HG03159 (cell line): ENCODE data around the gene REXO1.

Experiments used
- ATAC-seq: cut with Tn5 transposase; IDR thresholded peaks from one replicate; pipeline ENCODE4 v1.9.1; 2021; ENCODE audit warnings: mild to moderate bottlenecking, moderate library complexity; ENCODE audit not compliant: unreplicated experiment

Gene REXO1

DNA sequence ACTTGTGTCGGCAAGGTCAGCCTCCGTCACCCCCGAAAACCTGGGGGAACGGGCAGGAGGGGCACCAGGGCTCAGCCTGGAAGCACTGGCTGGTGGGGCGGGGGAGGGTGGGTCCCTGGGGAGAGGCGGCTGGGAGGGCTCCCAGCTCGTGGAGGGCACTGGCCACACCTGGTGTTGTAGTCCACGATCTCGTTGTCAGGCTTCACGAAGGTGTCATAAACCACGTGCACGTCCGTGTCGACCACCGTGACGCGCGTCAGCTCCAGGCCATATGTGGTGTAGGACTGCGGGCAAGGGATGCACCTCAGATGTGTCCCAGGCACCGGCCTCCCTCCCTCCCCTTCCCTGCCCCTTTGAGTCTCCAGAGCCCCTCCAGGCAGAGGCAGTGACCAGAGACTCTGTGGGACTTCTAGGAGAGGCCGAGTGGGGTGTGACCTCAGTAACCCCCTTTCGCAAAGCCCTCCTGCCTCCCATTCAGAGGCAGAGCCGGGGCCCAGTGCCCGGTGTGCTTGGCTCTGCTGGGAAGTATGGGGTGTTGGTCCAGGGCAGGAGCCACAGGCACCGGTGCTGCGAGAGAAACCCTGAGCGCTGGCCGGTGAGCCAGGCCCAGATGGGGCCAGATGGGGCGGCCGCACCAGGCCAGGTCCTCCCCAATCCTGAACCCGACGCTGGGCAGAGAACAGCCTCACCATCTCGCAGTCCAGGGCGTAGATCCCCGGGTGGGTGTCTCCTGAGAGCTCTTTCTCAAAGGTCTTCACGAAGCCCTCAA lies 31.6 kb downstream of the REXO1 start:
- no peak for ATAC-seq

DNA sequence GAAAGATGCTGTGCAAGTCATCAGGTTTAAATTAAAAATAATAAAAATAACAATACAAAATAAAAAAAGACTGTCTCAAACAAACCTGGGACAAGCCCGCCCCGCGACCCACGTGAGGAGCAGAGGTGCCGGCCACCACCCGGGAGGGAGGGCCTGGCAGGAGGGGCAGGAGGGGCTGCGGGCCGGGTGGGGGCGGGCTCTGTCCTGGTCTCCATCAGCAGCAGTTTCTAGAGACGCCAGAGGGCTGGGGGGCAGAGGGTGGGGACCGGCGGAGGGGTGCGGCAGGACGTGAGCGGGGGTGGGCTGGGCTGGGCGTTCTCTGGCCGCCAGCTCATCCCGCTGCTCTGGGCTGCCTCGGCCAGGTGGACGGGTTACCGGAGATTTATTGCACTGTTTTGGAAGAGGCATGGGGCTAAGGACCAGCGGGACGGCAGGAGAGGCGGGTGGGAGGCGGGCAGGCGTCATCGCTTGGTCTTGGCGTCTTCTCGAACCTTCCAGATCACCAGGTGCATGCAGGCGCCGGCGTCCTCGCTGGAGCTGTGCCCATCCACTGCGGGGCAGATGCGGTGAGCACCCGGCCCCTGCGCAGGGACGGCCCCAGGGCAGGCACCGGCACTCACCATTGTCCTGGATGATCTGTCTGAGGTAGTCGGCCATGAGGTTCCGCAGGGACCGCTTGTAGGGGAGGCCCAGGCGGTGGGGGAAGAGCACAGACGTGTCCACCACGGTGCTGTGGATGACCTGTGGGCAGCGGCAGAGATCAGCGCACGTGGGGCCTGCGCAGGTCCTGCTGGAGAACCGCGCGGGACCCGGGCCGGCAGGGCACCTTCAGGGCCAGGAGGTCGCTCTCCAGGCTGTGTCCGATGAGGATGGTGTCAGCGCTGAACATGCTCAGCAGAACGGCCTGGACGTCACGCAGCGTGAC lies 32.4 kb downstream of the REXO1 start:
- ATAC-seq: no peak

DNA sequence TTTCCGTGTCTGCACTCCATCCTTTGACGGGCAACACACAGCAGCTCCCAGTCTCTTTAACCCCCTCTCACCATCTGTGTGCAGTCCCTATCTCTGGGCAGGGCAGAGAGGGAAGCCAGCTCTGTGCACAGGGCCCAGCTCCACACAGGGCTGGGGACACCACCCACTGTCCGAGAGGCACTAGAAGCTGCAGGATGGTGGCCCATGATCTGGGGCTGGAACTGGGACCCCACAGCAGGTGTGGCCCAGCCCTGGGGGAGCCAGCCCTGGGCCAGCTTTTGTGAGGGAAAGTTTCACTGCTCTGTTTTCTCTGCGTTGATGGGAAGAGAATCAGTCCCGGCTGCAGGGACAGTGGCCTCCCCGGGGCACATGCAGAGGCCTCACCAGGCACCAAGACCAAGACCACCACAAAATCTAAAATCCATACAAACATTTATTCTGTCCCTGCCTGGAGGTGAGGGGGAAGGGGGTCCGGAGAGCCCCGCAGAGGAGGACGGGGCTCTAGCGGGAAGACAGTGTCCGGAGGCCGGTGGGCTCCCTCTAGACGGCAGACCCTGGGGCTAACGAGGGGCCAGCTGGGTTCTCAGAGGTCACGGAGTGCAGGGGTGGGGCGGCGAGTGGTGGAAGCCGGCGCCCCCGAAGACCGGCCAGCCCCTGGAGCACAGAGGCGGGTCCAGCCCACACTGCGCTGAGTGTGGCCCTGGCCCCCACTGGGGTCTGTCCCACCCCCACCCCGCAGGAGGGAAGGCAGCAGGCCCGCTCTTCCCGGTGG lies 33.3 kb downstream of the REXO1 start:
- no peak for ATAC-seq

DNA sequence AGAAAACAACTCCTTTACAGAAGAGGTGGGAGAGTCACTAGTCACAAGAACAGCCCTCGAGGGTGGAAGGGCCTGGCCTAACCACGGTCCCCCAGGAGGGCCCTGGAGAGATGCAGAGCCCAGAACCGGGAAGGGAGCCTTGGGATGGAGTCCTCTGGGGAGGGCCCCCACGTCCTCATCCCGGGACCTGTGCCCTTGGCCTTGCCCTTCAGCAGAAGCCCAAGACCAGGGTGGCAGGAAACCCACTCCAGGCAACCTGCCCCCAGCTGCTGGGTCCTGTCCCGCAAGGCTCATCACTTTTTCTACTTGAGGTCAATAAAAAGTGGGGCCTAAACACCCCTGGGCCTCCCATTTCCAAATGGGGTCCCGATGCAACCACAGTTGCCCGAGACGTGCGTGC lies 33.9 kb downstream of the REXO1 start:
- ATAC-seq: no peak

DNA sequence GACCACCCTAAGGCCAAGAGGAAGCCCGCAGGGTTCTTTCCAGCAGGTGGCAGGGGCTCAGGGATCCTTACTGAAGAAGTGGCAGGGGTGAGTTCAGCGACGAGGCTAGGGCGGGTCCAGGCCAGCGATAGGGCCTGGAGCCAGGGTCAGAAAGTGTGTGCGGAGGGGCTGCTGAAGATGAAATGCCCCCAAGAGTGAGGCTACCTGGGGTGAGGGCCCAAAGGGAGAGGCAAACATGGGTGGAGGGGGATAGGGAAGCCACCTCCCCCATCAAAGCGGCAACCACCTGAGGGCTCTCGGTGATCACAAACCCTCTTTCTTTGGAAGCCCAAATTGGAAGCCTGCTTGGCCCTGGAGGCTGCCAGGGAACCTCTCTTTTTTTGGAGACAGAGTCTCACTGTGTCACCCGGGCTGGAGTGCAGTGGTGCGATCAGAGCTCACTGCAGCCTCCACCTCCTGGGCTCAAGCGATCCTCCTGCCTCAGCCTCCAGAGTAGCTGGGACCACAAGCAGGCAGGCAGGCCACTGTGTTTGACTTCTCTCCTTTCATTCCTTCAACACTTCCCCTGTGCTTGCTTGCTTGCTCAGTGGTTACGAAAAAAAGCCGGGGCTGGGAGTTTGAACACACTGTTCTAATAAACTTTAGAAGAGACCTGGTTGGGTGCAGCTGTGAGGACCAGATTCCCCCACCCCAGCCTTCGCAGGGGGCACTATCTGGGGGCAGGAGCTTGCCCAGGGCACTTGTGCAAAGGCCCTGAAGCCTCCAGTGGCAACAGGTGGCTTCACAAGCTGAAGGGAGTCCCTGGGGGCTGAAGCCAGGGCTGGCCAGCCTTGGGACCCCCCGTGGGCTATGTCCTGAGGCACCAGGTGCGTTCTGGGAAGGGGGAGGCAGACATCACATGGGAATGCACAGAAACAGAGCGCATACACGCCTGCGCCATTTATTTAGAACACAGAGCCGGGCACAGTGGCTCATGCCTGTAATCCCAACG lies 34.8 kb downstream of the REXO1 start:
- ATAC-seq: no peak

DNA sequence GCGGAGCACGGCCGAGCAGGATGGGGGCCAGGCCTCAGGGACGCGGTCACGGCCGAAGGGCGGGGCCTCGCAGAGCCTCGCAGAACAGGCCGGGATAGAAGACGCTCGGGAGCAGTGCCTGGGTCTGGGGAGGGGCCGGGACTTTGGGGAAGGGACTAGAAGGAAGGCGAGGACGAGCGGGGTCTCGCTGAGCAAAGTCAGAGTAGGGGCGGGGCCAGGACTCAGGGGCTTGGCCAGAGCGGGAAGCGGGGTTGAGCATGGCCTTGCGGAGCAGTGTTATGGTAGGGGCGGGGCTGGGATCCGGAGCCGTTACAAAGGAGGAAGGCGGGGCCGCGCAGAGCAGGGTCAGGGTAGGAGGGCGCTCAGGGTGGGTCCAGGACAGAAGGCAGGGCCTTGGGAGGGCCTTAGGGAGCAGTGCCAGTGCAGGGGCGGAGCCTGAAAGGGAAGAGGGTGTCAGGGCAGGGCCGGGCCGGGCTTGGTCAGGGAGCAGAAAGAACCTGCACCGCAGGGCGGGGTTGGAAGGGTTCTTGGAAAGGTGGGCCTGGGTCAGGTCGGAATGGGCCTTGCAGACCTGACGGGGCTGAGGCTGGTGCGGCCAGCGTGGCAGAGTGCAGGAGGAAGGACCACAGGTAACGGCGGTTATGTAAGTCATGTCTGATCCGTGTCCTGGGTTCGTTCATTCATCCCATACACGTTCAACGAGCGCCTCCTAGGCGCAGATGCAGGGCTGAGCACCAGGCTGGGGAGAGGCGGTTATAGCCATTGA lies 35.7 kb downstream of the REXO1 start:
- ATAC-seq: peak; percentile 68

DNA sequence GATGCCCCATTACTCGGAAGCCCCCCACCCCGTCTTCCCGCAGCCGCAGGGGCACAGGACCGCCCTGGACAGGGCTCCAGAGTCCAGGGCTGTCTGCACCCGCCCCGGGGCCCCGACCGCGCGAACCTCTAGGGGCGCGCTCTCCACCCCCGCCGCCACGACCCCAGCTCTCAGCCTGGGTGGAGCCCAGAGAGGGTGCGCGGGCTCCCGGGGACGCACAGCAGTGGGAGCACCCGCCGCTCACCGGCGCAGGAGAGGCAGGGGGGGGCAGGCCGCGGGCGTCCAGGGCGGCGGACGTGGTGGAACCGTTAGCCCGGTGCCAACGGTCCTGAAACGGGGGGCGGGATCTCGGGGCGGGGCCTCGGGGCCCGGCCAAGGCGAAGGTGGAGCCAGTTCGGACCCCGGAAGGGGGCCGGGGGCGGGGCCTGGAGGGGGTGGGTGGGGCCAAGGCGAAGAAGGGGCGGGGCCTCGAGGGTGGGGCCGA lies 36.3 kb downstream of the REXO1 start, which contains the start of gene ATP8B3:
ATP8B3 (minus strand) TSS at position 335 of the 484 bp plus-strand sequence. CDS start 540 bp downstream, outside the sequence.
- no peak for ATAC-seq

DNA sequence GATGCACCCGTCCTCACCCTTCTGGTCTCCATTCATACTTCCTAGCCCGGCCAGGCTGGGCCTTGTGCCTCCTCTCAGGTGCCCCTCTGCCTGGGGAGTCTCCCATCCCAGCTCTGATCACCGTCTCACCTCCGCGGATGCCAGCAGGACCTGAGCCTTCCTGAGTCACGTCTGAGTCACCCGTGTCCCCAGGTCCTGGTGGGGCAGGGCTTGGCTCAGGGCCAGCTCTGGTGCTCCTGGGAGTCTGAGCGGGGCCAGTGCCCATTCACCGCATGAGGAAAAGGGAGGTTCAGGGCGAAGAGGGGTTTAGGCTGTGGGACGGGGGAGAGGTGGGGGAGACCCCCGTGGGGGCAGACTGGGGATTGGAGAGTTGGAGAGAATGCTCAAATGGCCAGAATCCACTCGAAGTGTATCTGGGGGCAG lies 36.8 kb downstream of the REXO1 start:
- no peak for ATAC-seq

DNA sequence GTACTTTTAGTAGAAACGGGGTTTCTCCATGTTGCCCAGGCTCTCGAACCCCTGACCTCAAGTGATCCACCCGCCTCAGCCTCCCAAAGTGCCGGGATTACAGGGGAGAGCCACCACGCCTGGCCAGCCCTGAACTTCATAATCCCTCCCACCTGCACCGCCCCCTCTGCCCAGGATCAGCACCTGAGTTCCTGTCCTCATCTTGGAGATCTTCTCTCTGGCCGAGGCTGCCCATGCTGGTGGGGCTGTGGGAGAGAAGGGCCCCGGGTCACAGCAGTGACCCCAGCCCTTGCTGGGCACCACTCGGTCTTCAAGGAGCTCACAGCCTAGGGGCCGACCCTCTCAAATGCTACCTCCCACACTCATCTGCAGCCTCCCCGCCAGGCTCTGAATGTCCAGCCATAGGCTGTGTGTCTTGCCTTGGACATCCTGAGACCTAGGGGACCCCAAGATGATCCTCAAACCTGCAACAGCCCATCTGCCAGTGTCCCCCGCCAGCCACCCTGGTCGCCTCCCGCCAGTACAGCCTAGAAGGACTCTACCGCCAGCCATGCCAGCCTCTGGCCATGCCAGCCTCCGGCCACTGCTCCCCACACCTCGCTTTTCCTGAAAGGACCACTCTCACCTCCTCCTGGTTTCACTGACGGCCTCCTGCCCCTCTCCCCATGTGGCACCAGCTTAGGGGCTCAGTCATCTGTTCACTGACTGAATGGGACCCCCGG lies 37.7 kb downstream of the REXO1 start:
- no peak for ATAC-seq

DNA sequence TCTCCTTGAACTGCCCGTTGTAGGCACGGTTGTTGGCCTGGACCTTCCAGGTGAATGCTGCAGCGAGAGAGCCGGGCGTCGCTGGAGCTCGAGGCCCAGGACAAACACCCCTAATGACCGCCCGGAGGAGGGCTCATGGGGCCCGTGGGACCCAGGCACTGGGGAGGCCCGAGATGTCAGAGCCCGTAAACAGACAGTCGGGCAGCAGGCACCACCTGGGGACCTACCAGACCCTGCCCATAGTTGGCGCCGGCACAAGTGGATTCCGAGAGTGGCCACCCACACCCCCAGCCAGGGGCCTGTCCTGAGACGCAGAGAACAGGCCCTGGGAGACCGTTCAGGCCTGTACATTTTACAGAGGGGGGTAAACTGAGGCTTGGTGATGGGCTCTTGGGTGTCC lies 38.6 kb downstream of the REXO1 start:
- no peak for ATAC-seq

DNA sequence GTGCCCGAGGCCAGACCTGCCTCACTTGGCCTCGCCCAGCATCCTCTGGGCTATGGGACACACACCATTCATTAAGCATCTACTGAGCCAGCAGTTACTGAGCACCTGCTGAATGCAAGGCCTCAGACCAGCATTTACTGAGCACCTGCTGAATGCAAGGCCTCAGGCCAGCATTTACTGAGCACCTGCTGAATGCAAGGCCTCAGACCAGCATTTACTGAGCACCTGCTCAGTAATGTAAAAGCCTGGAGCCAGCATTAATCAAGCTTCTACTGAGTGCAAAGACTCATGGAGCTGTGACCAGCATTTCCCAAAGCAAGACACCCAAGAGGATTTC lies 39.9 kb downstream of the REXO1 start:
- ATAC-seq: no peak

DNA sequence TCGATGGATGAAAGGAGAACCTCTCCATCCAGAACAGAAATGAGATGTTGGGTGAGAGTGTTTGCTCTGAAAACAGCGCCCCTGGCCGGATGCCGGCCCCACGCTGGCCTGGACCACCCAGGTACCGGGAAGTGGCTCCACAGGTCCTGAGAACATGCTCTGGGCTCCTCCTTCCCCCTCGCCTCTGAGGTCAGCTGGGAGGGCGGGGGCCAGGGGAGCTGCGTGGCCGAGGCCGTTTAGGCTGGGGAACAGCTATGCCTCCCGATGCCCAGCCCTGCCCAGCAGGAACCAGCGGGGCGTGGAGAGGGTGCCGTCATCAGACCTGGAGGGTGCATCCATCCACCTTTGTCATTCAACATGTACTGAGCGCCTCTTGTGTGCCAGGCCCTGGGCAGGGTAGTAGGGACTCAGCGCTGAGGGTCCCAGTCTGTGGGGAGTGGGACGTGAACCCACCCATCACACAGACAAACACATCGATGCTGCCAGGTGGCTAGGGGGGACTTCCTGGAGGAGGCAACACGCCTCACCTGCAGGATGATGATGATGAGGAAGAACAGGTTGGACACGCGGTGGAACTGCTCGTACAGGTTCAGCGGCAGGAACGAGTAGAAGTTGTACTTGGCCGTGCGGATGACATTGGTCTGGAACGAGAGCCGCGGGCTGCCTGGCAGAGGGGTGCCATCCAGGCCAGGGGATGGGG lies 40.4 kb downstream of the REXO1 start:
- ATAC-seq: no peak

DNA sequence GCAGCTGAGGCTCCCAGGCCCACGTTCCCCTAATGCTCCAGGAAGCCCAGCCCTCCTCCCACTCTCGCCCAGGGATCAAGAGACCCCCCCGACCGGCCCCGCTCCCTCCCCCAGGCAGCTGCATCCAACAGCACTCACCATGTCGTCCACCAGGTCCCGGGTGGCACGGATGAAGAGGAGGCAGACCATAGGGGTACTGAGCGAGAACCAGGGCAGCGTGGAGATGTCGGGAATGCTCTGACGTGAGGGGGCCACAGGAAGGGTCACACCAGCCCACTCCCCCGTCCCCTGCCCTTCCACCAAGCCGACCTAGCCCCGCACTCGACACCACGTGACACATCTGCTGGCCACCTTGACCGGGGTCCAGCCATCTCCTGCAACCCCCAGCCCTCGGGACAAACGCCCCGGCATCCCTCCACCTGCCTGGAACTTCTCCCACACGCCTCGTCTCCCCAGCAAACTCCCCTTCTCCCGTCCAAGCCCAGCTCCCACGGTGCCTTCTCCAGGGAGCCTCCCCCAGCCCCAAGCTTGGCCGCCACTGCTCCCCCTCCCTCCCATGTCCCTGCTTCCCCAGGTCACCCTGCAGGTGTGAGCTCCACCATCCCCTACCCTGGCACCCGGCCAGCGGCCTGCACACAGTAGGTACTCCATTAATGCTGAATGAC lies 41.1 kb downstream of the REXO1 start:
- ATAC-seq: no peak

DNA sequence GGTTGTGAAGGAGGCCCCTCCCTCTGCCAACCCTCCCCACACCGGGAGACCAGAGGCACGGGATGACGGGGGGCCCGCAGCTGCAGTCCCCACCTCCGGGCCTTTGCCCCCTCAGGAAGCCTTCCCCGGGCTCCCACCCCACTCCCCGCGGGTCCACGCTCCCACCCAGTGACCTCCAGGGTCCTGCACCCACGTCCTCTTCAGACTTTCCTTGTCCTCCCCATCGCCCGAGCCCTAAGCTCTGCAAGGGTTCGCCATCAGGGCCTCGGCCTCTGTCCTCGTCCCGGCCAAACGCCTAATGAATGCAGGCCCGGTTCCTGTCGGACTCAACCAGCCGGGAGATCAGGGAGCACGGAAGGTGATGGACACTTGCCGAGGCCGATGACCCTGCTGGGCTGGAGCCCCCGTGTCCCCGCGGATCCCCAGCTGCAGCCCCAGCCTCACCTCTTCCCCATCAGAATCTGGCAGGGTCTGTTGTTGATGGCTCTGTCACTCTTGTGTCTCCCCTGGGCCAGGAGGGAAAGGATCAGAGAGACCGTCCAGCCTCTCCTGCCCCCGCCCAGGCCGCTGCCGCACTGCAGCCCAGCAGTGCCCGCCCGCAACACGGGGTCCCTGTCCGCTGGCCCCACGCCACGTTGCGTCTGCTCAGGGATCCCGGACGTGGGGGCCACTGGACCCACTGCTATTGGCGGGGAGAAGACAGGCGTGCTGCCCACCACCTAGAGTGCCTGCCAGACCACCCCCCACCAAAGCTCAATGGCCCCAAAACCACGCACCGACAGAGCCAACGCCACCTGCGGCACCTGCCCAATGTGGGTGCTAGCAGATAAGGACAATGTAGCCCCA lies 41.9 kb downstream of the REXO1 start:
- ATAC-seq: no peak

DNA sequence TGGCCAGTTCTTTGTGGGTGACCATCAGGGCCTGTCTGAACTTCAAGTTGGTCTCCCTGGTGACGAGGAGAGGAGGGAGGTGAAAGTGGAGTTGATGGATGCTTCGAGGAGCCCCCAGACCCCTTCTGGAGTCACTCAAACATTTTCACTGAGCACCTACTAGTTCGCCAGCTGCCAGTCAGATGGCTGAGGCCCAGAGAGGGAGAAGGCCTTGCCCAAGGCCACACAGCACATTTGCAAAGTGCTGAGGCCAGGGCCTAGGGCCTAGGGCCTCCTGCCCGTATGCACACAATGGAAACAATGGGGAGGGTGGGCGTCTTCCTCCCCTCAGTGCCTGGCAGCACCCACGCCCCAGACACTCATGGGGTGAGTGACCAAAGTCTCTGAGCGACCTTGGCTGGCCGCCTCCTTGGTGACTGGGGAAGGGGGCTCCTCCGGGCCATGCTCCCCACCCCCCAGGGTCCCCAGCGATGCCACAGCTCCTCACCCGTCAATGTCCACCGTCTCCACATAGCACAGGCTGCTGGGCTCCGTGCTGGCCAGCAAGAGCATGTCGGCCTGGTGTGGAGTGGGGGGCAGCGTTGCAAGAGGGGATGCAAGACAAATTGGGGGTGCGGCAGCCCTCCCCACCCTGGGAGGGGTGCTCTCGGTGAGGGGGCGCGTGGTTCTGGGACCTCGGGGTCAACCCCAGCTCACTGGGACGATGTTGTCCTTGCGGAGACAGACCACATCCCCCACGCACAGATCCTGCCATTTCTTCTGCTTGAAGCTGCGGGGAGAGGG lies 42.7 kb downstream of the REXO1 start:
- no peak for ATAC-seq

DNA sequence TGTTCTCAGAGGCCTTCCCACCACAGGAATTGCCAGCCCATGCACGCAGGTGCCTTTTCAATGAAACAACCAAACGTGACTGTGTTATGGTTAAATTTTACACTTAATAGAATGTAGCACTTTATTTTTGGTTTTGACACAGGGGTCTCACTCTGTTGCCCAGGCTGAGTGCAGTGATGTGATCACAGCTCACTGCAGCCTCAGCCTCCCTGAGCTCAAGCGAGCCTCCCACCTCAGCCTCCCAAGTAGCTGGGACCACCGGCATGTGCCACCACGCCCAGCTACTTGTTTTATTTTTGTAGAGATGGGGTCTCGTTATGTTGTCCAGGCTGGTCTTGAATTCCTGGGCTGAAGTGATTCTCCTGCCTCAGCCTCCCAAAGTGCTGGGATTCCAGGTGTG lies 43.4 kb downstream of the REXO1 start:
- no peak for ATAC-seq
